ENCODE results near the gene MYH9. TPM values are rescaled to one million over a fixed set of nuclear protein-coding genes. Genes with fewer than 3 reads are reported as not detected.

Gene MYH9
- polyA plus RNA-seq, 2 donors = 107 to 114 TPM

- Histone ChIP-seq H3K4me3 (ENCODE audit: low read depth in 1 of 2, low read length in 2 of 2) (no peak overlapping the region), H3K27me3 (ENCODE audit: control insufficient read depth in 1 of 2, insufficient read depth in 2 of 2, low read length in 2 of 2) (no peaks in the 10 kb centered on the region), H3K36me3 (ENCODE audit: control insufficient read depth in 2 of 2, insufficient read depth in 2 of 2, low read length in 1 of 2) (peaks cover 30 to 74% of the 10 kb centered on the region in 2 donors), H3K4me1 (ENCODE audit: control insufficient read depth in 2 of 2, insufficient read depth in 2 of 2, low read length in 1 of 2) (peaks cover 0 to 2% of the 10 kb centered on the region in 2 donors), H3K27ac (ENCODE audit: low read depth in 2 of 2, low read length in 1 of 2) (peak overlapping the region; percentile 22 to 43), H3K9me3 (ENCODE audit: control insufficient read depth in 2 of 2, insufficient read depth in 1 of 2, low read depth in 1 of 2, low read length in 1 of 2) (no peaks in the 10 kb centered on the region)
- 83 to 87% methylated on average over 21 of the region's 21 CpGs for WGBS, 2 donors
These were observed 102.2 kb downstream of the MYH9 start for GRCh38 chr22:36285545-36285944.

DNA sequence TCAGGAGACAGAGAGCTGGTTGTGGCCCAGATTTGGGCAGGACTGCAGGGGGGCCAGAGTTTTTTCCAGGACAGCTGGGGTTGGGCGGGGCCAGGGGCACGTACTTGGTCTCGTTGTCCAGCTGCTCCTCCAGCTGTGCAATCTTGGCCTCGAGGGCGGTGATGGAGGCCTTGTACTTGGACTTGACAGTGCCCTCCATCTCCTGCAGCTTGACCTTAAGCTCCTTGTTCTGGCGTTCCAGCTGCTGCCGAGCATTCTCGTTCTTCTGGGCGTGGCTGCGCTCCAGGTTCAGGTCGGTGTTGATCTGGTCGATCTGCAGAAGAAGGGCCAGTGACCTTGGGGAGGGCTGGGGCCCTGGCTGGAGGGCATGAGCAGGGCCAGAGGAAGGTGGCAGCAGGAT lies 102.8 kb downstream of the MYH9 start:
- peak overlapping the region in 1 of 2 donors; percentile 44 for H3K27ac ChIP-seq (ENCODE audit: low read depth in 2 of 2, low read length in 1 of 2)

DNA sequence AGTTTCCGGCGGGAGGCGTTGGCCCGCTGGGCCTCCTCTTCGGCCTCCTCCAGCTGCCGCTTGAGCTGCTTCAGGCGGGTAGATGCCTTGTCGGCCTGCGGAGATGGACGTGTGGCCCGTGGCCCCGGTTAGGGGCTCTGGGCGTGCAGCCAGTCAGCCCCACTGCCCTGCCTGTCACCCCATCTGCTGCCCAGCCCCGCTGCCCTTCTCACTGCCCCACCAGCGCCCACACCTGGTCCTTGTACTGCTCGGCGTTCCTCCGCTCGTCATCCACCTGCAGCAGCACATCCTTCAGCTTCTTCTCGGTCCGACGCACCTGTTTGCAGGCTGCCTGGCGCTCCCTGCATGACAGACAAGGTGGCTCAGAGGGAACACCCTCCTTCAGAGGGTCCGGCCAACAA lies 103.6 kb downstream of the MYH9 start:
- Histone ChIP-seq H3K9me3 (ENCODE audit: control insufficient read depth in 2 of 2, insufficient read depth in 1 of 2, low read depth in 1 of 2, low read length in 1 of 2) (no peaks in the 10 kb centered on the region), H3K27ac (ENCODE audit: low read depth in 2 of 2, low read length in 1 of 2) (peak overlapping the region in 1 of 2 donors; percentile 23), H3K4me3 (ENCODE audit: low read depth in 1 of 2, low read length in 2 of 2) (no peak overlapping the region), H3K27me3 (ENCODE audit: control insufficient read depth in 1 of 2, insufficient read depth in 2 of 2, low read length in 2 of 2) (no peaks in the 10 kb centered on the region), H3K36me3 (ENCODE audit: control insufficient read depth in 2 of 2, insufficient read depth in 2 of 2, low read length in 1 of 2) (peaks cover 30 to 67% of the 10 kb centered on the region in 2 donors), H3K4me1 (ENCODE audit: control insufficient read depth in 2 of 2, insufficient read depth in 2 of 2, low read length in 1 of 2) (peaks cover 0 to 2% of the 10 kb centered on the region in 2 donors)
- WGBS, 2 donors = 92 to 99% methylated on average over 18 to 24 of the region's 24 CpGs

More for the DNA sequence above, 102.8 kb downstream of the MYH9 start:
- Histone ChIP-seq H3K4me3 (ENCODE audit: low read depth in 1 of 2, low read length in 2 of 2) (no peak overlapping the region), H3K9me3 (ENCODE audit: control insufficient read depth in 2 of 2, insufficient read depth in 1 of 2, low read depth in 1 of 2, low read length in 1 of 2) (no peaks in the 10 kb centered on the region), H3K4me1 (ENCODE audit: control insufficient read depth in 2 of 2, insufficient read depth in 2 of 2, low read length in 1 of 2) (peaks cover 0 to 2% of the 10 kb centered on the region in 2 donors), H3K27me3 (ENCODE audit: control insufficient read depth in 1 of 2, insufficient read depth in 2 of 2, low read length in 2 of 2) (no peaks in the 10 kb centered on the region), H3K36me3 (ENCODE audit: control insufficient read depth in 2 of 2, insufficient read depth in 2 of 2, low read length in 1 of 2) (peaks cover 30 to 74% of the 10 kb centered on the region in 2 donors)
- WGBS, 2 donors = 67 to 70% methylated on average over 12 of the region's 12 CpGs

DNA sequence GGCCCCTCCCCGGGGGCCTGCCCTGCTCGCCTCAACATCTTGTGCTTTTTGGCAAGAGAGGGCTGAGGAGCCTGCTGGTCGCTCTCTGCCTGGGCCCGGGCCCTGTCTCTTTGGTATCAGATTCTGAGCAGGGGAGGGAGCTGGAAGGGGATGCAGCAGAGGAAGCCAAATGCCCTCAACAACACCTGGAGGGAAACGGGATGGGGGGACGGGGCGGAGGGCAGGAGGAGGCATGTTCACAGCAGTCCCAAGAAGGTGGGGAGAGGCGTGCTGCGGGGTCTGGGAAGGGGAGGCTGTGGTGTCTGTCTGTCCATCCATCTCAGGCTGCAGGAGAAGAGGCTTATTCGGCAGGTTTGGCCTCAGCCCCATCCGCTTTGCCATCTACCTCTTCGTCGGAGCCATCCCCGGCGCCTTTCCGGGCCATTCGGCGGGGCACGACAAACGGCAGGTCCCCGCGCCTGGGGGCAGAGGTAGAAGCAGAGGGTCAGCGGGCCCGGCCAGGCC lies 105.4 kb downstream of the MYH9 start:
- Histone ChIP-seq H3K36me3 (ENCODE audit: control insufficient read depth in 2 of 2, insufficient read depth in 2 of 2, low read length in 1 of 2) (peaks cover 19 to 52% of the 10 kb centered on the region in 2 donors), H3K27ac (ENCODE audit: low read depth in 2 of 2, low read length in 1 of 2) (no peak overlapping the region)
- 84 to 86% methylated on average over 24 of the region's 24 CpGs for WGBS, 2 donors

GRCh38 chr22:36281781-36282327 lies 105.9 kb downstream of the MYH9 start:
- H3K9me3 ChIP-seq (ENCODE audit: control insufficient read depth in 2 of 2, insufficient read depth in 1 of 2, low read depth in 1 of 2, low read length in 1 of 2) = no peaks in the 10 kb centered on the region
- H3K27me3 ChIP-seq (ENCODE audit: control insufficient read depth in 1 of 2, insufficient read depth in 2 of 2, low read length in 2 of 2) = no peaks in the 10 kb centered on the region
- peaks cover 19 to 50% of the 10 kb centered on the region in 2 donors for H3K36me3 ChIP-seq (ENCODE audit: control insufficient read depth in 2 of 2, insufficient read depth in 2 of 2, low read length in 1 of 2)
- WGBS, 2 donors = 82% methylated on average over 14 of the region's 14 CpGs
- H3K27ac ChIP-seq (ENCODE audit: low read depth in 2 of 2, low read length in 1 of 2) = no peak overlapping the region
- no peaks in the 10 kb centered on the region for H3K4me1 ChIP-seq (ENCODE audit: control insufficient read depth in 2 of 2, insufficient read depth in 2 of 2, low read length in 1 of 2)
- no peak overlapping the region for H3K4me3 ChIP-seq (ENCODE audit: low read depth in 1 of 2, low read length in 2 of 2)

More for the DNA sequence above, 105.4 kb downstream of the MYH9 start:
- Histone ChIP-seq H3K4me3 (ENCODE audit: low read depth in 1 of 2, low read length in 2 of 2) (no peak overlapping the region), H3K4me1 (ENCODE audit: control insufficient read depth in 2 of 2, insufficient read depth in 2 of 2, low read length in 1 of 2) (no peaks in the 10 kb centered on the region), H3K27me3 (ENCODE audit: control insufficient read depth in 1 of 2, insufficient read depth in 2 of 2, low read length in 2 of 2) (no peaks in the 10 kb centered on the region), H3K9me3 (ENCODE audit: control insufficient read depth in 2 of 2, insufficient read depth in 1 of 2, low read depth in 1 of 2, low read length in 1 of 2) (no peaks in the 10 kb centered on the region)

GRCh38 chr22:36280379-36280778 lies 107.4 kb downstream of the MYH9 start:
- Histone ChIP-seq H3K4me3 (ENCODE audit: low read depth in 1 of 2, low read length in 2 of 2) (no peak overlapping the region), H3K36me3 (ENCODE audit: control insufficient read depth in 2 of 2, insufficient read depth in 2 of 2, low read length in 1 of 2) (peaks cover 17 to 35% of the 10 kb centered on the region in 2 donors), H3K9me3 (ENCODE audit: control insufficient read depth in 2 of 2, insufficient read depth in 1 of 2, low read depth in 1 of 2, low read length in 1 of 2) (no peaks in the 10 kb centered on the region), H3K27me3 (ENCODE audit: control insufficient read depth in 1 of 2, insufficient read depth in 2 of 2, low read length in 2 of 2) (no peaks in the 10 kb centered on the region), H3K27ac (ENCODE audit: low read depth in 2 of 2, low read length in 1 of 2) (no peak overlapping the region), H3K4me1 (ENCODE audit: control insufficient read depth in 2 of 2, insufficient read depth in 2 of 2, low read length in 1 of 2) (no peaks in the 10 kb centered on the region)
- 67 to 71% methylated on average over 8 of the region's 8 CpGs for WGBS, 2 donors

DNA sequence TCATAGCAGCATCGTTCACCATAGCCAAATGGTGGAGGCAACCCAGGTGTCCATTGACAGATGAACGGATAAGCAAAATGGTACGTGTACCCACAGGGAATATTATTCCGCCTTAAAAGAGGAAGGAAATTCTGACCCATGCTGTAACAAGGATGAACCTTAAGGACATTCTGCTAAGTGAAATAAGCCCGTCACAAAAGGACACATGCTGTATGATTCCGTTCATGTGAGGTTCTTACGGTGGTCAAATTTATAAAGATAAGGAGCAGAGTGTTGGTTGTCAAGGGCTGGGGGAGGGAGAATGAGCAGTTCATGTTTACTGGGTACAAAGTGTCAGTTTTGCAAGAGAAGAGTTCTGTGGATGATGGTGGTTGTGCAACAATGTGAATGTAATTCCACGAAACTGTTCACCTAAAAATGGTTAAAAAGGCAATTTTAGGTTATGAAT lies 108.5 kb downstream of the MYH9 start:
- Histone ChIP-seq H3K36me3 (ENCODE audit: control insufficient read depth in 2 of 2, insufficient read depth in 2 of 2, low read length in 1 of 2) (peaks cover 7 to 24% of the 10 kb centered on the region in 2 donors), H3K27me3 (ENCODE audit: control insufficient read depth in 1 of 2, insufficient read depth in 2 of 2, low read length in 2 of 2) (no peaks in the 10 kb centered on the region), H3K4me3 (ENCODE audit: low read depth in 1 of 2, low read length in 2 of 2) (no peak overlapping the region), H3K4me1 (ENCODE audit: control insufficient read depth in 2 of 2, insufficient read depth in 2 of 2, low read length in 1 of 2) (no peaks in the 10 kb centered on the region), H3K27ac (ENCODE audit: low read depth in 2 of 2, low read length in 1 of 2) (no peak overlapping the region), H3K9me3 (ENCODE audit: control insufficient read depth in 2 of 2, insufficient read depth in 1 of 2, low read depth in 1 of 2, low read length in 1 of 2) (no peaks in the 10 kb centered on the region)
- WGBS, 2 donors = 73 to 80% methylated on average over 8 of the region's 8 CpGs

DNA sequence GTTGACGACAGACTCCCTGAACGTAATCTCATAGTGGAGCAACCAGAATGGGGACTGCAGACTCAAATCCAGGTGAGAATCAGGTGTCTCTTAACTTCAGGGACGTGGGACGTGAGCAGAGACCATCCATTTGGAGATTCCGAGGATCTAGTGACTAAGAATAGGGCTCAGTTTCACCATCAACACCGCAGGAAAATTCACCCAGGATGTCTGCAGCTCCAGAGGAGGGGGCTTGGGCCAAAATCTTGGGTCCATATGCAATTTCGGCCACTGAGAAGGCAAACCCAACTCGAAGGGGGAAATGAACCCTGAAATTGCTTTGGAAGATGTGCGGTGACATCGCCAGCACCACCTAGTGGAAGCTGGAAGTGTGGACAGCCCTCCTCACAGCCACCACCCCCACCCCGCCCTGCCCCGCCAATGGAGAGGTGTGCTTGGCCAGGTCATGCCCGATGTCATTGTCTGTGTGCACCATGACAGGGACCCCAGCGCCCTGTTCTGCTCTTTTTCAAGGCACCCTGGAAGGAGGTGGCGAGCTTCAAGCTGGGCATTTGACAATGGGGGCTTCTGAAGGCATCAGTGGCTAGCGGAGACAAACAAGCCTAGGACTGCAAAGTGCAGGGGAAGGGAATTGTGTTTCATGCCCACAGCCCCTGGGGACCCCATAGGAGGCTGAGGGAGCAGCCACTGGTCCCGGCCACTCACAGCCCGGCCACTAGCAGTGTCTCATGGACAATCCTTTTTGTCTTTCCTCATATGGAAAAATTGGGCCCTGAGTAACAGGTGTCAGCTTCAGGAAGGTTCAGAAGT lies 110.1 kb downstream of the MYH9 start:
- H3K27me3 ChIP-seq (ENCODE audit: control insufficient read depth in 1 of 2, insufficient read depth in 2 of 2, low read length in 2 of 2) = no peaks in the 10 kb centered on the region
- H3K27ac ChIP-seq (ENCODE audit: low read depth in 2 of 2, low read length in 1 of 2) = peak overlapping the region in 1 of 2 donors; percentile 40
- WGBS, 2 donors = 26 to 29% methylated on average over 18 of the region's 18 CpGs
- no peak overlapping the region for H3K4me3 ChIP-seq (ENCODE audit: low read depth in 1 of 2, low read length in 2 of 2)
- H3K4me1 ChIP-seq (ENCODE audit: control insufficient read depth in 2 of 2, insufficient read depth in 2 of 2, low read length in 1 of 2) = no peaks in the 10 kb centered on the region
- H3K9me3 ChIP-seq (ENCODE audit: control insufficient read depth in 2 of 2, insufficient read depth in 1 of 2, low read depth in 1 of 2, low read length in 1 of 2) = no peaks in the 10 kb centered on the region
- peaks cover 7 to 14% of the 10 kb centered on the region in 2 donors for H3K36me3 ChIP-seq (ENCODE audit: control insufficient read depth in 2 of 2, insufficient read depth in 2 of 2, low read length in 1 of 2)

GRCh38 chr22:36274531-36274930 lies 113.2 kb downstream of the MYH9 start:
- H3K27me3 ChIP-seq (ENCODE audit: control insufficient read depth in 1 of 2, insufficient read depth in 2 of 2, low read length in 2 of 2) = no peaks in the 10 kb centered on the region
- H3K4me3 ChIP-seq (ENCODE audit: low read depth in 1 of 2, low read length in 2 of 2) = no peak overlapping the region
- H3K36me3 ChIP-seq (ENCODE audit: control insufficient read depth in 2 of 2, insufficient read depth in 2 of 2, low read length in 1 of 2) = no peaks in the 10 kb centered on the region
- no peaks in the 10 kb centered on the region for H3K9me3 ChIP-seq (ENCODE audit: control insufficient read depth in 2 of 2, insufficient read depth in 1 of 2, low read depth in 1 of 2, low read length in 1 of 2)
- no peak overlapping the region for H3K27ac ChIP-seq (ENCODE audit: low read depth in 2 of 2, low read length in 1 of 2)
- H3K4me1 ChIP-seq (ENCODE audit: control insufficient read depth in 2 of 2, insufficient read depth in 2 of 2, low read length in 1 of 2) = no peaks in the 10 kb centered on the region
- WGBS, 2 donors = 62 to 71% methylated on average over 5 of the region's 5 CpGs
